Measurements from ENCODE around the gene ANKS1B.

DNA sequence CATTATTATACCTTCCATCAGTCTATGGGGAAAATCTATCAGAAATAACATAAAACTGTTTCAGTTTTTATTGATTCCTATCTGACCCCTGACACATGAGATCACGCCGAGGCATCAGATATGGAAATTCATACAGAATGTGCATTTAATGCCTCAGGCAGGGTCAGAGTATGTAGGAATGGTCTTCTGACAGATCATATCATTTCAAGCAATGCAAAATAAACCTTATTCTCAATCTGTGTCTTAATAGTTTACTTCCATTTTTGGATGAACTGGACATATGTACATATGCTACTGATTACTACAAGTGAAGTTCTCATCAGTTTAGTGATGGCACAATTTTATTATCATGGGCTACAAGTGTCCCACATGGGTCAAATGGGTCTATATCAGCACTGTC, 150.0 kb downstream of the ANKS1B start:
- no peak for TF ChIP-seq YY1 (IDR thresholded peaks at IDR 0.05; ENCODE audit: low read depth)
- no peak for TF ChIP-seq ZBTB7A (IDR thresholded peaks at IDR 0.05; ENCODE audit: low read depth)
- TF ChIP-seq EGR1 (IDR thresholded peaks at IDR 0.05) = no peak
- no peak for TF ChIP-seq MAX (IDR thresholded peaks at IDR 0.05)
- TF ChIP-seq, protein P1, sequence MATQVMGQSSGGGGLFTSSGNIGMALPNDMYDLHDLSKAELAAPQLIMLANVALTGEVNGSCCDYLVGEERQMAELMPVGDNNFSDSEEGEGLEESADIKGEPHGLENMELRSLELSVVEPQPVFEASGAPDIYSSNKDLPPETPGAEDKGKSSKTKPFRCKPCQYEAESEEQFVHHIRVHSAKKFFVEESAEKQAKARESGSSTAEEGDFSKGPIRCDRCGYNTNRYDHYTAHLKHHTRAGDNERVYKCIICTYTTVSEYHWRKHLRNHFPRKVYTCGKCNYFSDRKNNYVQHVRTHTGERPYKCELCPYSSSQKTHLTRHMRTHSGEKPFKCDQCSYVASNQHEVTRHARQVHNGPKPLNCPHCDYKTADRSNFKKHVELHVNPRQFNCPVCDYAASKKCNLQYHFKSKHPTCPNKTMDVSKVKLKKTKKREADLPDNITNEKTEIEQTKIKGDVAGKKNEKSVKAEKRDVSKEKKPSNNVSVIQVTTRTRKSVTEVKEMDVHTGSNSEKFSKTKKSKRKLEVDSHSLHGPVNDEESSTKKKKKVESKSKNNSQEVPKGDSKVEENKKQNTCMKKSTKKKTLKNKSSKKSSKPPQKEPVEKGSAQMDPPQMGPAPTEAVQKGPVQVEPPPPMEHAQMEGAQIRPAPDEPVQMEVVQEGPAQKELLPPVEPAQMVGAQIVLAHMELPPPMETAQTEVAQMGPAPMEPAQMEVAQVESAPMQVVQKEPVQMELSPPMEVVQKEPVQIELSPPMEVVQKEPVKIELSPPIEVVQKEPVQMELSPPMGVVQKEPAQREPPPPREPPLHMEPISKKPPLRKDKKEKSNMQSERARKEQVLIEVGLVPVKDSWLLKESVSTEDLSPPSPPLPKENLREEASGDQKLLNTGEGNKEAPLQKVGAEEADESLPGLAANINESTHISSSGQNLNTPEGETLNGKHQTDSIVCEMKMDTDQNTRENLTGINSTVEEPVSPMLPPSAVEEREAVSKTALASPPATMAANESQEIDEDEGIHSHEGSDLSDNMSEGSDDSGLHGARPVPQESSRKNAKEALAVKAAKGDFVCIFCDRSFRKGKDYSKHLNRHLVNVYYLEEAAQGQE (IDR thresholded peaks at IDR 0.05; ENCODE audit: low read depth) = no peak
- no peak for TF ChIP-seq EP300 (IDR thresholded peaks at IDR 0.05; ENCODE audit: borderline replicate concordance)
- no peak for TF ChIP-seq TAF1 (IDR thresholded peaks at IDR 0.05; ENCODE audit: low read depth)
